Breast epithelium (tissue), 4 donors: ENCODE measurements around the gene APBB3. TPM values are rescaled to one million over a fixed set of nuclear protein-coding genes. Genes with fewer than 3 reads are reported as not detected.

Source experiments
- DNase-seq, 2 donors: peaks; one replicate each; pipeline ENCODE4 v3.0.0-alpha.2; 2019; ENCODE audit warnings: low spot score in 2 of 2
- H3K27ac ChIP-seq, 2 donors: fragments of 200-600 bp; sonication (generic) in 1 of 2; one replicate each; pipeline ENCODE4 v1.5.1; 2016 to 2019; ENCODE audit warnings: mild to moderate bottlenecking in 1 of 2
- H3K27me3 ChIP-seq, 2 donors: fragments of 200-600 bp; sonication (generic) in 1 of 2; one replicate each; pipeline versions ENCODE4 v1.5.1 to v1.6.0; 2017 to 2019; ENCODE audit warnings: control low read depth in 1 of 2, mild to moderate bottlenecking in 1 of 2
- H3K36me3 ChIP-seq: fragments of 200-600 bp; one replicate; pipeline ENCODE4 v1.5.1; 2019
- H3K4me1 ChIP-seq, 2 donors: fragments of 200-600 bp; sonication (generic); one replicate each; pipeline ENCODE4 v1.5.1; 2016 to 2019; ENCODE audit warnings: control low read depth in 1 of 2
- H3K4me3 ChIP-seq, 3 donors: fragments of 200-600 bp; sonication (generic); 1 replicate in 2 of 3; 2 replicates in 1 of 3; pipeline ENCODE4 v1.5.1; 2016 to 2019; ENCODE audit warnings: mild to moderate bottlenecking in 3 of 3, moderate library complexity in 2 of 3
- H3K9me3 ChIP-seq, 2 donors: fragments of 200-600 bp; sonication (generic) in 1 of 2; one replicate each; pipeline ENCODE4 v1.5.1; 2016 to 2019; ENCODE audit warnings: control low read depth in 1 of 2
- CTCF ChIP-seq, 3 donors: fragments of 450-650 bp; IDR thresholded peaks; one replicate each; pipeline ENCODE4 v1.5.1; 2016 to 2017; ENCODE audit warnings: antibody characterized with exemption in 3 of 3, mild to moderate bottlenecking in 3 of 3, moderate library complexity in 3 of 3
- POLR2A ChIP-seq: fragments of 450-650 bp; IDR thresholded peaks from one replicate; pipeline ENCODE4 v1.6.1; 2016; ENCODE audit warnings: antibody characterized with exemption, mild to moderate bottlenecking, moderate library complexity
- POLR2AphosphoS5 ChIP-seq, 3 donors: sonication (generic); formaldehyde crosslinking; IDR thresholded peaks; one replicate each; pipeline ENCODE4 v1.6.1; 2017; ENCODE audit warnings: antibody characterized with exemption in 3 of 3
- intact Hi-C: fragments of 100-400 bp; cut with DNase I; formaldehyde crosslinking; loops from one replicate; pipeline ENCODE4 v1.15.1; 2023; ENCODE audit warnings: low total_unique reads
- total RNA-seq, 3 donors: library from RNA; depleted of rRNA; stranded (reverse); fragments of >200 nt; gene quantifications; one replicate each; pipeline ENCODE4 v1.1.0, GENCODE V29; 2016

Gene APBB3
- total RNA-seq, 3 donors from 2014 or later: 22.2 to 39.8 (median 35.7) TPM

GRCh38 chr5:140550147-140551079 is 14.0 kb downstream of the APBB3 start:
- peak overlapping the region; percentile 99 to 100 for H3K27ac ChIP-seq
- no peak overlapping the region for H3K4me3 ChIP-seq
- TF ChIP-seq CTCF (IDR thresholded peaks at IDR 0.05) (no peak), POLR2AphosphoS5 (IDR thresholded peaks at IDR 0.05) (no peak)
- no peak for DNase-seq
- no peaks in the 10 kb centered on the region for H3K9me3 ChIP-seq
- peaks cover 0 to 22% of the 10 kb centered on the region in 2 donors for H3K4me1 ChIP-seq
- H3K27me3 ChIP-seq: no peaks in the 10 kb centered on the region
- no peaks in the 10 kb centered on the region for H3K36me3 ChIP-seq
- intact Hi-C loops: no loop called here

- H3K4me3 ChIP-seq: no peak overlapping the region
- DNase-seq: no peak
- TF ChIP-seq POLR2AphosphoS5 (IDR thresholded peaks at IDR 0.05) (no peak), CTCF (IDR thresholded peaks at IDR 0.05) (no peak), POLR2A (no peak)
- H3K27me3 ChIP-seq: no peaks in the 10 kb centered on the region
- peaks cover 0 to 22% of the 10 kb centered on the region in 2 donors for H3K4me1 ChIP-seq
- H3K9me3 ChIP-seq: no peaks in the 10 kb centered on the region
- no peaks in the 10 kb centered on the region for H3K36me3 ChIP-seq
- intact Hi-C loops: no loop called here
- peak overlapping the region; percentile 99 to 100 for H3K27ac ChIP-seq
Measured at GRCh38 chr5:140549237-140550144, 14.9 kb downstream of the APBB3 start.

GRCh38 chr5:140548791-140549190 is 15.6 kb downstream of the APBB3 start:
- Histone ChIP-seq H3K4me3 (peak overlapping the region in 2 of 3 donors; percentile 56 to 86), H3K27ac (peak overlapping the region; percentile 99 to 100), H3K4me1 (peaks cover 0 to 22% of the 10 kb centered on the region in 2 donors), H3K9me3 (no peaks in the 10 kb centered on the region), H3K36me3 (no peaks in the 10 kb centered on the region), H3K27me3 (no peaks in the 10 kb centered on the region)
- TF ChIP-seq CTCF (IDR thresholded peaks at IDR 0.05): no peak
- TF ChIP-seq POLR2AphosphoS5 (IDR thresholded peaks at IDR 0.05): no peak
- TF ChIP-seq POLR2A: no peak
- intact Hi-C loops: no loop called here
- no peak for DNase-seq

GRCh38 chr5:140548300-140548688 is 16.1 kb downstream of the APBB3 start:
- peaks cover 0 to 22% of the 10 kb centered on the region in 2 donors for H3K4me1 ChIP-seq
- no peaks in the 10 kb centered on the region for H3K9me3 ChIP-seq
- peak overlapping the region; percentile 56 to 86 (median 62) for H3K4me3 ChIP-seq
- no peaks in the 10 kb centered on the region for H3K27me3 ChIP-seq
- DNase-seq: no peak
- intact Hi-C loops: no loop called here
- peak overlapping the region; percentile 99 to 100 for H3K27ac ChIP-seq
- TF ChIP-seq POLR2A: no peak
- TF ChIP-seq CTCF (IDR thresholded peaks at IDR 0.05): no peak
- TF ChIP-seq POLR2AphosphoS5 (IDR thresholded peaks at IDR 0.05): peak in 2 of 3 donors; percentile 20 to 71
- no peaks in the 10 kb centered on the region for H3K36me3 ChIP-seq
